COLO668 (cell line): ENCODE results near the gene CDNF.
A peak's percentile ranks its signal among the peaks of the same experiment; 100 is the strongest.

Experiments
- DNase-seq: peaks from one replicate; lab custom pipeline; 2025; ENCODE audit not compliant: unreplicated experiment; lab: John Stamatoyannopoulos, UW

The CDNF gene

DNA sequence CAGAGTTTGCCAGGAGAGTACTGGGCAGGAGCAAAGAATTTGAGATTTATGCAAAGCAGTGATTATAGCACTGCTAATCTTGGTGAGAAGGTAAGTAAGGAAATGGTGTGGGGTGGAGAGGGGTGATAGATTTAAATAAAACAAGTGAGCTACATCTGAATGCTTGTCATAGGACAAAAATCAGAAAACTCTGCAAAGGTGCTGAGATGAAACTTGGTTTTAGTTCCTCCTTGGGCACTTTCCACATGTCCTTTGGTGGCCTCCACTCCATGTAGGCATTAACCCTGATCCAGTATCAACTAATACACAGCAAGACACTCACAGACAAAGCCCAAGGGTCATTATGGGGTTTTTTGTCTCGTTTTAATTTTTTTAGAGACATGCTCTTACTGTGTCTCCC is 37.4 kb downstream of the CDNF start:
- DNase-seq = no peak

DNA sequence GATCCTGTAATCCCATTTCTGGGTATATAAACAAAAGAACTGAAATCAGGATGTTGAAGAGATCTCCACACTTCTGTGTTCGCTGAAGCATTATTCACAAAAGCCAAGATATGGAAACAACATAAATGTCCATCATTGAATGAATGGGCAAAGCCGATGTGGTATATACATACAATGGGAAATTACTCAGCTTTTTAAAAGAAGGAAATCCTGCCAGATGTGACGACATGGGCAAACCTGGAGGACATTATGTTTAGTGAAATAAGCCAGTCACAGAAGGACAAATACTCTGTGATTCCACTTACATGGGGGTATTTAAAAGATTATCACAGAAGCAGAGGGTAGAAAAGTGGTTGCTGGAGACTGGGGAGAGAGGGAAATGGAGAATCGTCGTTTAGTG is 39.2 kb downstream of the CDNF start:
- DNase-seq = peak; percentile 11

- DNase-seq = no peak
Observed at GRCh38 chr10:14787938-14788337, 49.9 kb downstream of the CDNF start.

DNA sequence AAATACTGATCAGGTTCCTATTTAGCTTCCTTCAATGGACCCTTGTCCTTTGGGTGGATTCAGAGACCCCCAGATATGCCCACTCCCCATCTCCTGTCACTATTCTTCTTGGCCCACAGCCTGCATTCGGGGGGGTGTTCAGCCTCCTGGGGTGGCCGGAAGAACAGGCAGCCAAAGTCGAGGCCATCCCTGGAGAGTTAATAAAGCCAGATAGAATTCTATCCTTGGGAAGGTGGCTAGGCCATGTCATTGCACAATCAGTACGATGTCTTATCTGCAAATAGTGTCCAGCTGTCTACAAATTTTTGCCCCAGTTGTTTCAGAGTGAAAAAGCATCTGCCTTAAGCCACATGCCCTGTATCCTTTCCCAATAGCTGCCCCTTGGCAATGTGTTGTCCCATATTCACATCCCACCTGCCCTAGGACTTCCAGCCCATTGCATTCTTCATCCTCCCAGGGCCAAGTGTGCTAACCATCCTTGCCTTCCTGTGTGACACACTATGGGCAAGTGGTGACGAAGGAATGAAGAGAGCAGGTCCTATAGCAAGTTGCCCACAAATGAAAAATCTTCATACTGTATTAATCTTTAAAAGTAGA is 53.3 kb downstream of the CDNF start:
- no peak for DNase-seq

- no peak for DNase-seq
Observed at GRCh38 chr10:14782691-14783363, 55.0 kb downstream of the CDNF start.

DNA sequence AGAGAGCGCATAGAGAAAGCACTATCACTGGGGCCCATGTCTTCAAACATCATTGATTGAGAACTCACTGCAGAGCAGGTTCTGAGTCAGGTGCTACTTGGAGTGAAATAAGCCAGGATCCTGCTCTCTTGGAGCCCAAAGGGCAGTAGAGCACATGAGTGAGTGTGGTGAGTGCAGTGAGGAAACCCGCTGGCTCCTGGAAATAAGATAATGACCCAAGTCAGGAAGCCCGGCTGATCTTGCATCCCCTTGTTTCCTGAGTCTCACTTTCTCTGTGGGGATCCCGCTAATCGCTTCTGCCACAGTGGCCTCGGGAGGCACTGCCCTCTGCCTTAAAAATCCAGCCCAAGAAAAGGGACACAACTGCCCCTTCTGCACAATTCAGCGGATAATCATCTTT is 56.1 kb downstream of the CDNF start:
- DNase-seq = no peak

DNA sequence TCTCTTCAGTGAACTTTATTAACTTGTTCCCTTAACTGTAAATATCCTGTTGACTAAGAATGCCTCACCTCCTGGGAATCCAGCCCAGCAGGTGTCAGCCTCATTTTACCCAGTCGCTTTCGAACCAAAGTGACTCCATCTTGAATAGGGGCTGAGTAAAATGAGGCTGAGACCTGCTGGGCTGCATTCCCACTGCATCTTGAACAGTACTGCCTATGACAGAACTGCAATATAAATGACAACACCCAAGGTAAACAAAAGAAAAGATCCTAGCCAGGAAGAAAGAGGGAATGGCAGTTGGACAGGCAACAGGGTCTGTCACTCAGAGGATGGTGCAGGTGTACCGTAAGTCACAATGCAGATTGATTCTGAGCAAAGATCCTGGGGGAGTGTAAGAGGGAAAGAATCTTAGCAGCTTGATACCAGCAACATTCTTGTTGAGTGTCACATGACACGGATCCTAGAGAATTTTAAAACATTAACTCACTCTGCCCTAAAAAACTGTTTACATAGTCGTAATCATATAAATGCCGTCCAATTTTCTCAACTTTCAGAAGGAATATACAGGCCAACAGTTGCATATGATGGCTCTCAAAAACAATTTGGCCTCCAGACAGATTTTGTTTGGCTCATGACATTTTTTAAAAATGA is 58.7 kb downstream of the CDNF start:
- DNase-seq = no peak

GRCh38 chr10:14776546-14776945 is 61.3 kb downstream of the CDNF start:
- no peak for DNase-seq

DNA sequence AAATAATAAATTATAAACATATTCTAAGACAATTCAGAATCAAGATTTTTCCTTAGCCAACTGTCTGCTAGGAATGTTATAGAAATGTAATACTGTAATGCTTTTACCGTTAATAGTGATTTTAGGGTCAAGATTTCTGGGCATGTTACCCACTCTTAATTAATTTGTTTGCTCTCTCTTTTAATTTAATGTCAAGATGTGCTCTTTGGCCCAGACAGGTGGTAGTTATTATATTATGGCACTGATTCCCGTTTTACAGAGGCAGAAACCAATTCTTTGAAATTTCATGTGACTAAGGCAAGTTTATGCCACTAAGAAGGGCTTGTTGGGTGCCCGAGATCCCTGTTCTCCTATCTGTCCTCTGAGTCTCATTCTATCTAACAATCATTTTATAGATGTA is 62.2 kb downstream of the CDNF start:
- DNase-seq = no peak

DNA sequence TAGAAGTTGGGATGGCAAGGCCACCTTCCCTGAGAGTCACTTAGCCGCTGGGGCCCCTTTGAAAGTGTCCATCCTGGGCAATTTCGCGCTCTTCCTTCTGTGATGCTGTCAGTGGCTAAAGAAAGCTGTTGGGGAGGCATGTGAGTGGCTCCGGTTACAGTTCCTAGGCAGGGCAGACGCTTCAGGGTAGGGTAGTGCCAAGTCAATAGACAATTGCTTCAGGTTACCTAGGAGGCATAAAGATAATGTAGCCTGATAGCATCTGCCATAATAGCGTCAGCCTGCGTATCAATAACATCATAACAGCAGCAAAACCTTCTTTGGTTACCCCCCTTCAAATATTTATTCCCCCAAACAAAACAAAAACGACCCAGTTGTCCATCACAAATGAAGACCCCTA is 63.0 kb downstream of the CDNF start, which contains the start of gene FAM107B:
Gene FAM107B, minus strand, starts transcription at position 101 of the 400 bp plus-strand sequence. CDS start 234 bp downstream, outside the sequence.
- no peak for DNase-seq

GRCh38 chr10:14774214-14774580 is 63.6 kb downstream of the CDNF start:
- DNase-seq = no peak

DNA sequence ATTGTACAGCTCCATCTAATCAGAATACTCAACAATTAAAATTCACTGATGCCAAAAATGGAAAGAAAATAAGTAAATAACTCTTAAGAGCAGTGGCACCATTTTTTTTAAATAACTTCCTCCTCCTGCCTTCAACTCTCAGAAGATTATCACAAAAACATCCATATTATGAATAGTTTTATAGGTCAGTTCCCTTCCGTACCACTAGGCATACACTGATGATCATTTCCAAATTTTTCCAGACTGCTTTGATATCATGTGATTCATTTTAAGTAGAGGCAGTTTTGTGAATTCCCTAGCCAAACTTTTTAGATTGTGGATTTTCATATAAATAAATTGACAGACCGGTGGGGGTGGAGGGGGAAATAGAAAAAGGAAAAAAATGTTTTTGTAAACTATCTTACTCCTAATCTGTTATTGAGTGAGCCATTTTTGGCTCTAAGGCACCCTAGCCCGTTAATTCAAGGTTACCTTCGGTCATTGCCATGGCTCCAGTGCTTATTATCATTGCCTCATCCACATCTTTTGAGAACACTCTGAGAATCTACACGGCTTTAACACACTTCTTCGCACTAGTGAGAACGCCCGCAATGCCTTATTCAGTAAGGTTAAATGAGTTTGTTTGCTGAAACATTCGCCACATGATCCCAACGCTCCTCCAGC is 64.2 kb downstream of the CDNF start:
- DNase-seq = no peak

- no peak for DNase-seq
Observed at GRCh38 chr10:14772399-14772798, 65.4 kb downstream of the CDNF start.

DNA sequence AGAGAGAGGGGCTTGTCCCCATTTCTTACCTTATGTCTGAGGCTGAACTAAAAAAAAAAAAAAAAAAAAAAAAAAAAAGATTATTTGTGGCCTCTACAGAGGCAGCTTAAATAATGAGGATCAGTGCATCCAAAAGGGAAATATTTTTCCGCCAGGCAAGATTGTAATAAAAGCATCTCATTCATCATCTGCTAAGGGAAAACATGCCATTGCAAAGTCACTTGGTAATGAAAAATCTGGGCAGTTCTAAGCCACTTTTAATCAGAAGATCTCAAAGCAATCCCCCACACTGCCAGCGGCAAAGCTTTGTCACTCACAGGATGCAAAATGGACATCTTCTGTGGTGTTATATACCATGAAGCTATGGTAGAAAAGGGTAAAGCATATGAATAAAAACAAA is 66.9 kb downstream of the CDNF start:
- DNase-seq = no peak
